Effector memory CD8-positive, alpha-beta T cell (primary cell): Measurements from ENCODE around the gene AFF1.

Source experiments
- ATAC-seq: fragments of 150-1000 bp; cut with Tn5 transposase; replicated peaks from 2 replicates; pipeline ENCODE4 v1.10.0; 2021; ENCODE audit warnings: mild to moderate bottlenecking, moderate library complexity
- DNase-seq, 3 experiments: peaks; one replicate each; pipeline ENCODE4 v3.0.0; 2021
- H3K27ac Mint-ChIP-seq, 2 donors: one replicate each; pipeline ENCODE4 v1.8.0; 2022; ENCODE audit warnings: mild to moderate bottlenecking in 2 of 2, mixed read lengths in 2 of 2, moderate library complexity in 2 of 2
- H3K27me3 Mint-ChIP-seq, 2 donors: one replicate each; pipeline ENCODE4 v1.8.0; 2022; ENCODE audit warnings: mixed read lengths in 2 of 2
- H3K36me3 Mint-ChIP-seq: one replicate; pipeline ENCODE4 v1.8.0; 2022; ENCODE audit warnings: mild to moderate bottlenecking, moderate library complexity, mixed read lengths; ENCODE audit not compliant: insufficient read depth
- H3K4me1 Mint-ChIP-seq, 2 donors: one replicate each; pipeline ENCODE4 v1.8.0; 2022; ENCODE audit warnings: low read depth in 2 of 2, mixed read lengths in 2 of 2
- H3K4me3 Mint-ChIP-seq, 2 donors: one replicate each; pipeline ENCODE4 v1.8.0; 2022; ENCODE audit warnings: mild to moderate bottlenecking in 2 of 2, mixed read lengths in 2 of 2, moderate library complexity in 2 of 2
- H3K9me3 Mint-ChIP-seq, 2 donors: one replicate each; pipeline ENCODE4 v1.8.0; 2022; ENCODE audit warnings: mixed read lengths in 2 of 2

AFF1 gene

GRCh38 chr4:87185146-87185870, 250.5 kb downstream of the AFF1 start:
- ATAC-seq (no peak), DNase-seq (no peak)
- H3K27ac Mint-ChIP-seq, result no peak overlapping the region
- H3K27me3 Mint-ChIP-seq, result no peaks in the 10 kb centered on the region
- H3K4me3 Mint-ChIP-seq, result no peak overlapping the region
- no peaks in the 10 kb centered on the region for H3K9me3 Mint-ChIP-seq
- H3K4me1 Mint-ChIP-seq, result no peaks in the 10 kb centered on the region
- peaks cover 4% of the 10 kb centered on the region for H3K36me3 Mint-ChIP-seq

- no peaks in the 10 kb centered on the region for H3K9me3 Mint-ChIP-seq
- H3K4me3 Mint-ChIP-seq, result no peak overlapping the region
- no peaks in the 10 kb centered on the region for H3K4me1 Mint-ChIP-seq
- H3K36me3 Mint-ChIP-seq, result no peaks in the 10 kb centered on the region
- H3K27ac Mint-ChIP-seq, result no peak overlapping the region
- H3K27me3 Mint-ChIP-seq, result no peaks in the 10 kb centered on the region
- DNase-seq, result no peak
- no peak for ATAC-seq
Measured at GRCh38 chr4:87188048-87188447, 253.2 kb downstream of the AFF1 start.

- no peaks in the 10 kb centered on the region for H3K36me3 Mint-ChIP-seq
- no peak overlapping the region for H3K4me3 Mint-ChIP-seq
- no peak overlapping the region for H3K27ac Mint-ChIP-seq
- no peaks in the 10 kb centered on the region for H3K4me1 Mint-ChIP-seq
- no peak for ATAC-seq
- no peaks in the 10 kb centered on the region for H3K27me3 Mint-ChIP-seq
- no peaks in the 10 kb centered on the region for H3K9me3 Mint-ChIP-seq
- no peak for DNase-seq
Measured at GRCh38 chr4:87188932-87189331, 254.1 kb downstream of the AFF1 start.
